Chondrocyte (in vitro differentiated cells): ENCODE results near the gene UCHL5. TPM values are rescaled to one million over a fixed set of nuclear protein-coding genes. Genes with fewer than 3 reads are reported as not detected.

Experiments used
- DNase-seq: peaks from one replicate; pipeline ENCODE4 v3.0.0; 2021; ENCODE audit warnings: mixed read lengths, low spot score
- H3K27ac Mint-ChIP-seq: one replicate; pipeline ENCODE4 v1.8.0; 2021; ENCODE audit warnings: mild to moderate bottlenecking, moderate library complexity, mixed read lengths; ENCODE audit not compliant: unreplicated experiment
- H3K27me3 Mint-ChIP-seq: 2 replicates; pipeline ENCODE4 v1.8.0; 2021; ENCODE audit warnings: low read depth, mixed read lengths
- H3K36me3 Mint-ChIP-seq: 2 replicates; pipeline ENCODE4 v1.8.0; 2021; ENCODE audit warnings: low read depth, mixed read lengths
- H3K4me1 Mint-ChIP-seq: 2 replicates; pipeline ENCODE4 v1.8.0; 2021; ENCODE audit warnings: low read depth, mild to moderate bottlenecking, mixed read lengths
- H3K4me3 Mint-ChIP-seq: one replicate; pipeline ENCODE4 v1.8.0; 2021; ENCODE audit warnings: mild to moderate bottlenecking, moderate library complexity, mixed read lengths; ENCODE audit not compliant: unreplicated experiment
- H3K9me3 Mint-ChIP-seq: 2 replicates; pipeline ENCODE4 v1.8.0; 2021; ENCODE audit warnings: low read depth, mixed read lengths
- total RNA-seq: library from RNA; stranded (reverse); gene quantifications from 3 replicates; pipeline ENCODE4 v1.2.1, GENCODE V29; 2021
- TF ChIP-seq, protein P1 (sequence below): fragments of 200-600 bp; sonication (generic); IDR thresholded peaks from 2 replicates; pipeline ENCODE4 v1.5.0; 2021; ENCODE audit warnings: antibody characterized with exemption, mild to moderate bottlenecking, moderate library complexity

UCHL5 gene
- total RNA-seq, 1 donor from 2014 or later: 23.8 TPM

DNA sequence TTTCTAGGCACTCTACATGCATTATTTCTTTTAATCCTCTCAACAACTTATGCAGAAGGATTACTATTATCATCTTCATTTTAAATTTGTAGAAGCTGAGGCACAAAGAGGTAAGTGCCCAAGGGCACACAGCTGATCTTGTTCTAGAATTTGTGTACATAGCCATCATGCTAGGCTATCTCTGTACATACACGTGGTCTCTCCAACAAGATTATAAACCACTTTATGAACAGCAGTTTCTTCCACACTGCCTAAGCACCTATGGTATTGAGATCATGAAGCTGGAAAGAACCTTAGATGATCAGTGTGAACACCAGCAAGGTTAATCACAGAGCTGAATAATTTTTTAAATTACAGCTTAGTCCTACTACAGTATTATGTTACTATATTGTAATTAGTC lies 28.9 kb downstream of the UCHL5 start:
- Mint-ChIP-seq H3K4me3 (no peak overlapping the region), H3K36me3 (peaks cover 5% of the 10 kb centered on the region), H3K27me3 (no peaks in the 10 kb centered on the region), H3K4me1 (no peaks in the 10 kb centered on the region), H3K9me3 (no peaks in the 10 kb centered on the region), H3K27ac (no peak overlapping the region)
- no peak for DNase-seq
- TF ChIP-seq, protein P1, sequence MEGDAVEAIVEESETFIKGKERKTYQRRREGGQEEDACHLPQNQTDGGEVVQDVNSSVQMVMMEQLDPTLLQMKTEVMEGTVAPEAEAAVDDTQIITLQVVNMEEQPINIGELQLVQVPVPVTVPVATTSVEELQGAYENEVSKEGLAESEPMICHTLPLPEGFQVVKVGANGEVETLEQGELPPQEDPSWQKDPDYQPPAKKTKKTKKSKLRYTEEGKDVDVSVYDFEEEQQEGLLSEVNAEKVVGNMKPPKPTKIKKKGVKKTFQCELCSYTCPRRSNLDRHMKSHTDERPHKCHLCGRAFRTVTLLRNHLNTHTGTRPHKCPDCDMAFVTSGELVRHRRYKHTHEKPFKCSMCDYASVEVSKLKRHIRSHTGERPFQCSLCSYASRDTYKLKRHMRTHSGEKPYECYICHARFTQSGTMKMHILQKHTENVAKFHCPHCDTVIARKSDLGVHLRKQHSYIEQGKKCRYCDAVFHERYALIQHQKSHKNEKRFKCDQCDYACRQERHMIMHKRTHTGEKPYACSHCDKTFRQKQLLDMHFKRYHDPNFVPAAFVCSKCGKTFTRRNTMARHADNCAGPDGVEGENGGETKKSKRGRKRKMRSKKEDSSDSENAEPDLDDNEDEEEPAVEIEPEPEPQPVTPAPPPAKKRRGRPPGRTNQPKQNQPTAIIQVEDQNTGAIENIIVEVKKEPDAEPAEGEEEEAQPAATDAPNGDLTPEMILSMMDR: no peak

DNA sequence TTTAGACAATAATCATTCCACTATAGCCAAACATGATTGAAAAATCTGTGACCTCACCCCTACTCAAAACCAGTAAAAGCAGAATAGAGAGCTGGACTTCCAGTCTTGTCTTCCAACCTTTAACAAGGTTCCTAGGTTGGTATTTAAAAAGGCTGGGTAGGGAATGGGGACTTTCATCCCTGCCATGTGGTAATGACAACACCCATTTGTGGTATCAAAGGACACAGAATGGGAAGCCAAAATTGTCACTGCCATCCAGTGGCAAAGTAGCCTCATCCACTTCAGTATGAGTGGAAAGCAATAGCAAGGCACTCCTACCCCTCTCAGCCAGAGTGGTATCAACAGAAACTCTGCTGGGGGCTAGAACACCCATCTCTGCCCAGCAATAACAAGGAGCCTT lies 33.9 kb downstream of the UCHL5 start:
- DNase-seq: no peak
- no peak overlapping the region for H3K27ac Mint-ChIP-seq
- TF ChIP-seq, protein P1: no peak
- no peak overlapping the region for H3K4me3 Mint-ChIP-seq
- no peaks in the 10 kb centered on the region for H3K9me3 Mint-ChIP-seq
- H3K36me3 Mint-ChIP-seq: peaks cover 6% of the 10 kb centered on the region
- no peaks in the 10 kb centered on the region for H3K4me1 Mint-ChIP-seq
- H3K27me3 Mint-ChIP-seq: no peaks in the 10 kb centered on the region

DNA sequence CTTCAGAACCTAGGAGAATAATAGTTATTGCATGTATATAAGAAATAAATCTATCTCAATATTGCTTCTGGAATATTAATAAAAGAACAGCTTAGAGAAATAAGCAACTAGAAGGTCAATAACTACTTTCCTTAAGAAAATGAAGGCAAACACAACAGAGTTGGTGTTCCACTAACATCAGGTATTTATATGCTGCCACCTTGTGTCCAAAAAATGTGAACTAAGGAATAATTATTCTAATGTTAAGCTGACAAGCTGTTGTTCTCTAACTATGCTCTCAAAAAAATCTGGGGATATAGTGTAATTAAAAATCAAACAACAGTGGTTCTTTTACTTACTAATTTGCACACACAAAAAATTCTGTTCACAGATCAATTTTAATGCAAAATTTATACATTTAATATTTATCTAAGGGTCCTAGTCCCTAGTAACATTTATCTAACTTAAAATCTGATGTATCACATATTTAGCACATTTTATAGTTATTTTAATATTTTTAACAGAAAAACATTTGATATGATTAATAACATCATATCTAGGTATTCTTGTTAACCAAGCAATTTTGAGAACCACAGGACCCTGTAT lies 39.6 kb downstream of the UCHL5 start:
- Mint-ChIP-seq H3K9me3 (no peaks in the 10 kb centered on the region), H3K27ac (no peak overlapping the region), H3K4me1 (peaks cover 7% of the 10 kb centered on the region), H3K36me3 (peaks cover 1% of the 10 kb centered on the region), H3K4me3 (no peak overlapping the region), H3K27me3 (no peaks in the 10 kb centered on the region)
- DNase-seq: no peak
- TF ChIP-seq, protein P1: peak; percentile 89

DNA sequence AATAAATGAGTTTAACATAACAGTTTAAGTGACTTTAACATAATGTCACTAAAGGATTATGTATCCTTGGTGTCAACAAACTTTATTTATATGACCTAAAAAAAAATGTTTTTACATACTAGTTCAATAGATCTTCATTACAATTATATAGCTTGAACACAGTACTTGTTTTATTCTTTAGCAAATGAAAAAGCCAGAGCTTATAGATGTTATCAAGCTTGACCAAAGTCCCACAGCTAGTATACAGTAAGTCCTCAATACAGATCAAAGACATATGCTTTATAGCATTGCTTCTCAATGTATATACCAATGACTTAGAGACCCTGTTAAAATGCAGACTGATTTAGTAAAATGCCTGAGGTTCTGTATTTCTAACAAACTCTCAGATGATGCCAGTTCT lies 42.4 kb downstream of the UCHL5 start:
- TF ChIP-seq, protein P1: no peak
- H3K27ac Mint-ChIP-seq: no peak overlapping the region

DNA sequence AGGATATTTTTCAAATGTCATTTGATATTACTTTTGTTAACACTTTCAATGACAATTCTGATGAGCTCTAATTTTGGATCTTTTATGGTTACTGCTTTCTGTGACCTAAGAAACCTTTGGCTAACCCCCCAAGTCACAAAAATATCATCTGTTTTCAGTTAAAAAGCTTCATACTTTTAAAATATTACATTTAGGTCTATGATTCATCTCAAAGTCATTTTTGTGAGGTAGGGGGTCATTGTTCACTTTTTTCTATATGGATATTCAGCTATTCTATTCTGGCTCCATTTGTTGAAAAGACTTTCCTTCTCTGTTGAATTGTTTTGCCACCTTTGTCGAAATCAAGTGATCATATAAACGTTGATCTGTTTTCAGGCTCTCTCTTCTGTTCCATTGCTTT lies 44.8 kb downstream of the UCHL5 start:
- no peak for DNase-seq
- peaks cover 28% of the 10 kb centered on the region for H3K4me1 Mint-ChIP-seq

More for the DNA sequence above, 42.4 kb downstream of the UCHL5 start:
- no peaks in the 10 kb centered on the region for H3K36me3 Mint-ChIP-seq
- DNase-seq: no peak
- no peaks in the 10 kb centered on the region for H3K9me3 Mint-ChIP-seq
- H3K4me1 Mint-ChIP-seq: peaks cover 29% of the 10 kb centered on the region
- H3K27me3 Mint-ChIP-seq: no peaks in the 10 kb centered on the region
- H3K4me3 Mint-ChIP-seq: no peak overlapping the region

More for the DNA sequence above, 44.8 kb downstream of the UCHL5 start:
- Mint-ChIP-seq H3K4me3 (no peak overlapping the region), H3K27me3 (no peaks in the 10 kb centered on the region), H3K36me3 (no peaks in the 10 kb centered on the region), H3K9me3 (no peaks in the 10 kb centered on the region), H3K27ac (peak overlapping the region; percentile 22)
- TF ChIP-seq, protein P1: no peak
